Caco-2 (cell line): ENCODE data around the gene ODAD2. TPM values are rescaled to one million over a fixed set of nuclear protein-coding genes. Genes with fewer than 3 reads are reported as not detected.

Experiments
- BruUV-seq: library from RNA; stranded (reverse); fragments of 400-500 nt; replicated peaks from 2 replicates; lab custom pipeline; 2021; lab: Mats Ljungman, UMichigan
- CTCF ChIA-PET: fragments of 300-600 bp; sonication (Branson Sonifier 250); formaldehyde crosslinking; loops from one replicate; lab custom pipeline; 2022; ENCODE audit warnings: antibody characterized with exemption; lab: Charles Lee
- POLR2A ChIA-PET: fragments of 300-600 bp; sonication (Branson Sonifier 250); formaldehyde crosslinking; loops from one replicate; lab custom pipeline; 2022; ENCODE audit warnings: antibody characterized with exemption; lab: Charles Lee
- DNase-seq, 2 experiments: peaks; one replicate each; pipeline versions ENCODE4 v3.0.0 to v3.0.0-alpha.2; 2020 to 2022
- H3K27me3 ChIP-seq: replicated peaks from 2 replicates; pipeline ENCODE4 v1.6.0; 2011; ENCODE audit warnings: low read length; ENCODE audit not compliant: control insufficient read depth, insufficient read depth
- H3K36me3 ChIP-seq: 2 replicates; pipeline ENCODE4 v1.5.1; 2011; ENCODE audit warnings: low read length; ENCODE audit not compliant: control insufficient read depth, insufficient read depth
- H3K4me1 ChIP-seq: fragments of 250-450 bp; sonication (Bioruptor Pico); 2 replicates; pipeline ENCODE4 v1.5.1; 2020; ENCODE audit warnings: mild to moderate bottlenecking
- H3K4me3 ChIP-seq: 2 replicates; pipeline ENCODE4 v1.5.1; 2011; ENCODE audit warnings: low read depth, mild to moderate bottlenecking, control low read depth, low read length
- H3K9me3 ChIP-seq: fragments of 250-450 bp; sonication (Bioruptor Pico); 2 replicates; pipeline ENCODE4 v1.5.1; 2020; ENCODE audit warnings: mild to moderate bottlenecking, moderate library complexity
- H3K27ac Mint-ChIP-seq: one replicate; pipeline ENCODE4 v1.8.0; 2022; ENCODE audit warnings: mixed read lengths; ENCODE audit not compliant: unreplicated experiment
- H3K27me3 Mint-ChIP-seq: one replicate; pipeline ENCODE4 v1.8.0; 2022; ENCODE audit warnings: mixed read lengths; ENCODE audit not compliant: insufficient read depth, unreplicated experiment
- H3K36me3 Mint-ChIP-seq: one replicate; pipeline ENCODE4 v1.8.0; 2022; ENCODE audit warnings: mild to moderate bottlenecking, mixed read lengths; ENCODE audit not compliant: insufficient read depth, unreplicated experiment
- H3K4me1 Mint-ChIP-seq: one replicate; pipeline ENCODE4 v1.8.0; 2022; ENCODE audit warnings: low read depth, mixed read lengths; ENCODE audit not compliant: unreplicated experiment
- H3K4me3 Mint-ChIP-seq: one replicate; pipeline ENCODE4 v1.8.0; 2022; ENCODE audit warnings: mild to moderate bottlenecking, moderate library complexity, mixed read lengths; ENCODE audit not compliant: unreplicated experiment
- H3K9me3 Mint-ChIP-seq: one replicate; pipeline ENCODE4 v1.8.0; 2022; ENCODE audit warnings: mixed read lengths; ENCODE audit not compliant: unreplicated experiment
- intact Hi-C: fragments of 100-400 bp; cut with micrococcal nuclease; formaldehyde crosslinking; loops from one replicate; pipeline ENCODE4 v1.10.0; 2022; ENCODE audit not compliant: unreplicated experiment
- total RNA-seq: library from RNA; stranded (reverse); gene quantifications from 2 replicates; pipeline ENCODE4 v1.2.3, GENCODE V29; 2022
- TF ChIP-seq, protein P1 (sequence below), 2 experiments: fragments of 200-600 bp in 1 of 2; IDR thresholded peaks; 1 replicate in 1 of 2; 2 replicates in 1 of 2; pipeline versions ENCODE4 v1.5.1 to v1.8.0; 2011 to 2022; ENCODE audit warnings: antibody characterized with exemption in 1 of 2, control low read depth in 1 of 2, inconsistent platforms in 1 of 2, low read depth in 1 of 2, low read length in 1 of 2, mild to moderate bottlenecking in 1 of 2, moderate library complexity in 1 of 2; ENCODE audit not compliant: insufficient read depth in 1 of 2, severe bottlenecking in 1 of 2, unreplicated experiment in 1 of 2

The ODAD2 gene
- total RNA-seq, 1 experiment from 2014 or later = not detected

DNA sequence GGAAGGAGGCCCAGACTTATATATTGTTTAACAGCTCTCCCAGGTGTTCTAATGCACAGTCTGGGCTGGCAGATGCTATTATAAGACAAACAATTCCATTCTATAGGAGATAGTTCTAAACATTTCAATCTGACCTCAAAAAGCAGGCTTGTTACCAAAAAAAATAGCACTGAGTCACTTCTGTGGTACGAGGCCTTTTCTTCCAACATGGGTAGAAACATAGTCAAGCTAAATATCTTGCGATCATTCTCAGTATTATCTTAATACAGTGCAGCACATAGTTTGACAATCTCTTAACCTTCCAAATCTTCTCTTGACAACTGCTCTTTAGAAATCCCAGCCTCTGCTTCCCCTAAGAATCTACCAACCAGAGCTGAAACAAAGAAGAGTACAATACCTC is 206.7 kb downstream of the ODAD2 start:
- intact Hi-C loops = no loop called here
- H3K27ac Mint-ChIP-seq = no peak overlapping the region
- TF ChIP-seq, protein P1, sequence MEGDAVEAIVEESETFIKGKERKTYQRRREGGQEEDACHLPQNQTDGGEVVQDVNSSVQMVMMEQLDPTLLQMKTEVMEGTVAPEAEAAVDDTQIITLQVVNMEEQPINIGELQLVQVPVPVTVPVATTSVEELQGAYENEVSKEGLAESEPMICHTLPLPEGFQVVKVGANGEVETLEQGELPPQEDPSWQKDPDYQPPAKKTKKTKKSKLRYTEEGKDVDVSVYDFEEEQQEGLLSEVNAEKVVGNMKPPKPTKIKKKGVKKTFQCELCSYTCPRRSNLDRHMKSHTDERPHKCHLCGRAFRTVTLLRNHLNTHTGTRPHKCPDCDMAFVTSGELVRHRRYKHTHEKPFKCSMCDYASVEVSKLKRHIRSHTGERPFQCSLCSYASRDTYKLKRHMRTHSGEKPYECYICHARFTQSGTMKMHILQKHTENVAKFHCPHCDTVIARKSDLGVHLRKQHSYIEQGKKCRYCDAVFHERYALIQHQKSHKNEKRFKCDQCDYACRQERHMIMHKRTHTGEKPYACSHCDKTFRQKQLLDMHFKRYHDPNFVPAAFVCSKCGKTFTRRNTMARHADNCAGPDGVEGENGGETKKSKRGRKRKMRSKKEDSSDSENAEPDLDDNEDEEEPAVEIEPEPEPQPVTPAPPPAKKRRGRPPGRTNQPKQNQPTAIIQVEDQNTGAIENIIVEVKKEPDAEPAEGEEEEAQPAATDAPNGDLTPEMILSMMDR (IDR thresholded peaks at IDR 0.05; ENCODE audit: insufficient read depth in 1 of 2, low read depth in 1 of 2, low read length in 1 of 2, severe bottlenecking in 1 of 2, unreplicated experiment in 1 of 2) = no peak
- no peak overlapping the region for H3K4me3 Mint-ChIP-seq
- H3K36me3 Mint-ChIP-seq = no peaks in the 10 kb centered on the region
- POLR2A ChIA-PET = no interaction called here
- Histone ChIP-seq H3K9me3 (no peaks in the 10 kb centered on the region), H3K27me3 (peaks cover 2% of the 10 kb centered on the region), H3K4me3 (no peak overlapping the region), H3K4me1 (no peaks in the 10 kb centered on the region), H3K36me3 (no peaks in the 10 kb centered on the region)
- CTCF ChIA-PET = interaction anchor here (0.5 kb wide), 1 partner anchor 81 kb away, joined by 4 read pairs; no protein-coding TSS in a partner anchor
- no peaks in the 10 kb centered on the region for H3K4me1 Mint-ChIP-seq
- no peaks in the 10 kb centered on the region for H3K9me3 Mint-ChIP-seq
- peaks cover 39% of the 10 kb centered on the region for H3K27me3 Mint-ChIP-seq
- no TSS peak for BruUV-seq
- DNase-seq = no peak

DNA sequence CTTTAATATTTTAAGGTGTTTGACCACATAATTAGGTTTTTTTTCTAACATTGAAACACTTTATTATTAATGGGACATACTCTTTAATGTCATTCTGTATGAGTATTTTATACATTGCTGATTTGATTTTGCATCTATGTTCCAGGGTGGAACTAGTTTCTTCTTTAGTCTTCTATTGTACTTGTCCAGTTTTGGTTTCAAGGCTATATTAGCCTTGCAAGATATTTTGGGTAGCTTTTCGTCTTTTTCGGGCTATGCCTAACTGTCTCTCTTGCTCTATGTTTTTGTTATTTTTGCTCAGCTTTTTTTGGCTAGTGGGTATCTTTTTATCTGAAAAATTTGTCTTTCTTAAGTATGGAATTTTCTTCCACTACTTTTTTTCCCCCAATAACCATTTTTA is 214.6 kb downstream of the ODAD2 start:
- CTCF ChIA-PET = interaction anchor here (1.0 to 1.2 kb wide), 3 partner anchors 395 to 610 kb away, joined by 5 to 7 read pairs (median 5); no protein-coding TSS in a partner anchor
- no TSS peak for BruUV-seq
- Mint-ChIP-seq H3K27ac (no peak overlapping the region), H3K9me3 (no peaks in the 10 kb centered on the region), H3K4me1 (no peaks in the 10 kb centered on the region), H3K4me3 (no peak overlapping the region), H3K36me3 (no peaks in the 10 kb centered on the region), H3K27me3 (peaks cover 41% of the 10 kb centered on the region)
- no peak for DNase-seq
- POLR2A ChIA-PET = no interaction called here
- Histone ChIP-seq H3K27me3 (no peaks in the 10 kb centered on the region; the same call in 1 of the 2 replicates), H3K36me3 (no peaks in the 10 kb centered on the region), H3K4me1 (no peaks in the 10 kb centered on the region), H3K9me3 (no peaks in the 10 kb centered on the region), H3K4me3 (no peak overlapping the region)
- intact Hi-C loops = no loop called here
- TF ChIP-seq, protein P1 (IDR thresholded peaks at IDR 0.05; ENCODE audit: insufficient read depth in 1 of 2, low read depth in 1 of 2, low read length in 1 of 2, severe bottlenecking in 1 of 2, unreplicated experiment in 1 of 2) = peak in 1 of 2 experiments; percentile 5

- ChIA-PET CTCF (interaction anchor here (1.0 to 1.2 kb wide), 3 partner anchors 396 to 610 kb away, joined by 5 to 7 read pairs (median 5); no protein-coding TSS in a partner anchor), POLR2A (no interaction called here)
- TF ChIP-seq, protein P1 (IDR thresholded peaks at IDR 0.05; ENCODE audit: insufficient read depth in 1 of 2, low read depth in 1 of 2, low read length in 1 of 2, severe bottlenecking in 1 of 2, unreplicated experiment in 1 of 2) = peak; percentile 35 to 72
- Mint-ChIP-seq H3K4me1 (no peaks in the 10 kb centered on the region), H3K36me3 (no peaks in the 10 kb centered on the region), H3K9me3 (no peaks in the 10 kb centered on the region), H3K27me3 (peaks cover 39% of the 10 kb centered on the region), H3K27ac (no peak overlapping the region), H3K4me3 (no peak overlapping the region)
- DNase-seq = peak; percentile 51 to 52
- intact Hi-C loops = loop anchor here (1.0 to 2.0 kb wide), 3 partner anchors 396 to 611 kb away; no protein-coding TSS in a partner anchor
- BruUV-seq = no TSS peak
- Histone ChIP-seq H3K9me3 (no peaks in the 10 kb centered on the region), H3K27me3 (no peaks in the 10 kb centered on the region), H3K36me3 (no peaks in the 10 kb centered on the region), H3K4me3 (no peak overlapping the region), H3K4me1 (no peaks in the 10 kb centered on the region)
Observed at GRCh38 chr10:27783660-27784059, 215.2 kb downstream of the ODAD2 start.
